Suprapubic skin (tissue), 4 donors: ENCODE results near the gene TMEM184B. TPM values are rescaled to one million over a fixed set of nuclear protein-coding genes. Genes with fewer than 3 reads are reported as not detected.
"Not testable (repeated sequence)": the region's sequence is repeated elsewhere in the genome, so short reads cannot be mapped to it uniquely, and the experiment has no call there.

Experiments used
- DNase-seq, 2 donors: peaks; one replicate each; pipeline ENCODE4 v3.0.0-alpha.2; 2019; ENCODE audit warnings: low spot score in 2 of 2
- H3K27ac ChIP-seq: fragments of 200-600 bp; sonication (generic); one replicate; pipeline ENCODE4 v1.5.1; 2019
- H3K27me3 ChIP-seq: fragments of 200-600 bp; sonication (generic); one replicate; pipeline ENCODE4 v1.5.1; 2019
- H3K36me3 ChIP-seq: fragments of 200-600 bp; sonication (generic); one replicate; pipeline ENCODE4 v1.5.1; 2019
- H3K4me1 ChIP-seq: fragments of 200-600 bp; sonication (generic); one replicate; pipeline ENCODE4 v1.5.1; 2019
- H3K4me3 ChIP-seq: fragments of 200-600 bp; sonication (generic); one replicate; pipeline ENCODE4 v1.5.1; 2019; ENCODE audit warnings: mild to moderate bottlenecking
- H3K9me3 ChIP-seq: fragments of 200-600 bp; sonication (generic); one replicate; pipeline ENCODE4 v1.5.1; 2019
- CTCF ChIP-seq, 2 donors: fragments of 200-600 bp in 1 of 2; fragments of 450-650 bp in 1 of 2; sonication (generic) in 1 of 2; IDR thresholded peaks; one replicate each; pipeline ENCODE4 v1.5.1; 2016 to 2019; ENCODE audit warnings: antibody characterized with exemption in 2 of 2, mild to moderate bottlenecking in 1 of 2, moderate library complexity in 1 of 2
- EP300 ChIP-seq: sonication (generic); formaldehyde crosslinking; IDR thresholded peaks from one replicate; pipeline ENCODE4 v1.6.1; 2017; ENCODE audit warnings: antibody characterized with exemption
- POLR2A ChIP-seq, 2 donors: fragments of 450-650 bp; IDR thresholded peaks; one replicate each; pipeline ENCODE4 v1.6.1; 2017; ENCODE audit warnings: antibody characterized with exemption in 2 of 2, mild to moderate bottlenecking in 2 of 2, moderate library complexity in 2 of 2
- POLR2AphosphoS5 ChIP-seq, 3 donors: sonication (generic); formaldehyde crosslinking; IDR thresholded peaks; one replicate each; pipeline ENCODE4 v1.6.1; 2017; ENCODE audit warnings: antibody characterized with exemption in 3 of 3
- WGBS: methylation state at CpG from one replicate; pipeline ENCODE4 v1.1.5; 2018; 5-methylcytosine and 5-hydroxymethylcytosine counted together
- total RNA-seq, 4 donors: library from RNA; depleted of rRNA; stranded (reverse); fragments of >200 nt; gene quantifications; one replicate each; pipeline ENCODE4 v1.1.0, GENCODE V29; 2016

Gene TMEM184B
- total RNA-seq, 4 donors from 2014 or later: 41.5 to 54.9 (median 46.0) TPM

- H3K27me3 ChIP-seq: no peaks in the 10 kb centered on the region
- 72% methylated on average over 9 of the region's 9 CpGs for WGBS
- peak in 1 of 2 donors; percentile 61 for DNase-seq
- H3K4me3 ChIP-seq: no peak overlapping the region
- peaks cover 16% of the 10 kb centered on the region for H3K36me3 ChIP-seq
- H3K4me1 ChIP-seq: peaks cover 60% of the 10 kb centered on the region
- H3K9me3 ChIP-seq: no peaks in the 10 kb centered on the region
- no peak for TF ChIP-seq CTCF (IDR thresholded peaks at IDR 0.05)
- no peak for TF ChIP-seq POLR2A (IDR thresholded peaks at IDR 0.05)
- no peak for TF ChIP-seq EP300
- no peak for TF ChIP-seq POLR2AphosphoS5 (IDR thresholded peaks at IDR 0.05)
- peak overlapping the region; percentile 80 for H3K27ac ChIP-seq
These were observed 34.2 kb downstream of the TMEM184B start for GRCh38 chr22:38238519-38239071.

GRCh38 chr22:38236786-38237185 lies 36.0 kb downstream of the TMEM184B start:
- peaks cover 58% of the 10 kb centered on the region for H3K4me1 ChIP-seq
- WGBS: 49% methylated on average over 8 of the region's 8 CpGs
- peaks cover 27% of the 10 kb centered on the region for H3K36me3 ChIP-seq
- no peak for TF ChIP-seq POLR2AphosphoS5 (IDR thresholded peaks at IDR 0.05)
- TF ChIP-seq EP300: no peak
- no peak for TF ChIP-seq CTCF (IDR thresholded peaks at IDR 0.05)
- TF ChIP-seq POLR2A (IDR thresholded peaks at IDR 0.05): no peak
- no peak overlapping the region for H3K4me3 ChIP-seq
- no peaks in the 10 kb centered on the region for H3K9me3 ChIP-seq
- peak in 1 of 2 donors; percentile 65 for DNase-seq
- H3K27me3 ChIP-seq: no peaks in the 10 kb centered on the region
- peak overlapping the region; percentile 18 for H3K27ac ChIP-seq

GRCh38 chr22:38235240-38235850 lies 37.5 kb downstream of the TMEM184B start:
- Histone ChIP-seq H3K4me3 (no peak overlapping the region), H3K27ac (no peak overlapping the region), H3K9me3 (no peaks in the 10 kb centered on the region), H3K36me3 (peaks cover 41% of the 10 kb centered on the region), H3K4me1 (peaks cover 55% of the 10 kb centered on the region), H3K27me3 (no peaks in the 10 kb centered on the region)
- DNase-seq: peak in 1 of 2 donors; percentile 56
- TF ChIP-seq CTCF (IDR thresholded peaks at IDR 0.05) (no peak), POLR2A (IDR thresholded peaks at IDR 0.05) (no peak), POLR2AphosphoS5 (IDR thresholded peaks at IDR 0.05) (no peak), EP300 (no peak)
- WGBS: 88% methylated on average over 12 of the region's 14 CpGs

GRCh38 chr22:38233856-38234255 lies 39.0 kb downstream of the TMEM184B start:
- WGBS: 97% methylated on average over 10 of the region's 10 CpGs
- H3K4me3 ChIP-seq, H3K27ac ChIP-seq, H3K27me3 ChIP-seq, H3K9me3 ChIP-seq: not testable (repeated sequence)
- DNase-seq: peak in 1 of 2 donors; percentile 47
- Histone ChIP-seq H3K36me3 (peaks cover 43% of the 10 kb centered on the region), H3K4me1 (peaks cover 51% of the 10 kb centered on the region)

GRCh38 chr22:38233427-38233826 lies 39.4 kb downstream of the TMEM184B start:
- peak in 1 of 2 donors; percentile 59 for DNase-seq
- Histone ChIP-seq H3K27me3 (no peaks in the 10 kb centered on the region), H3K27ac (no peak overlapping the region), H3K4me1 (peaks cover 51% of the 10 kb centered on the region), H3K9me3 (no peaks in the 10 kb centered on the region), H3K36me3 (peaks cover 43% of the 10 kb centered on the region), H3K4me3 (no peak overlapping the region)
- WGBS: 87% methylated on average over 6 of the region's 6 CpGs
- TF ChIP-seq POLR2A (IDR thresholded peaks at IDR 0.05): no peak
- TF ChIP-seq CTCF (IDR thresholded peaks at IDR 0.05): no peak
- no peak for TF ChIP-seq EP300
- TF ChIP-seq POLR2AphosphoS5 (IDR thresholded peaks at IDR 0.05): no peak
